Hepatocyte (in vitro differentiated cells): ENCODE results near the gene HTR2A.

ENCODE experiments used
- CTCF ChIP-seq: fragments of 200-600 bp; sonication (generic); IDR thresholded peaks from 2 replicates; pipeline ENCODE4 v1.5.1; 2016; ENCODE audit warnings: antibody characterized with exemption, mild to moderate bottlenecking; ENCODE audit not compliant: poor library complexity
- EZH2 ChIP-seq: fragments of 200-600 bp; sonication (generic); IDR thresholded peaks from 2 replicates; pipeline ENCODE4 v1.6.1; 2016; ENCODE audit warnings: antibody characterized with exemption, mild to moderate bottlenecking, borderline replicate concordance

- TF ChIP-seq CTCF (no peak), EZH2 (no peak)
These were observed 28.8 kb downstream of the HTR2A start for GRCh38 chr13:46868091-46868490.
